GM21619 (cell line): ENCODE data around the gene CFAP300.

Source experiments
- ATAC-seq: cut with Tn5 transposase; IDR thresholded peaks from one replicate; pipeline ENCODE4 v1.9.1; 2021; ENCODE audit not compliant: unreplicated experiment

Gene CFAP300

GRCh38 chr11:102119997-102120396 is 72.8 kb downstream of the CFAP300 start:
- ATAC-seq, result no peak

GRCh38 chr11:102120437-102120973 is 73.3 kb downstream of the CFAP300 start:
- ATAC-seq, result no peak

GRCh38 chr11:102121329-102121728 is 74.1 kb downstream of the CFAP300 start:
- ATAC-seq, result no peak
